ENCODE data around the gene KRTAP3-3.

DNA sequence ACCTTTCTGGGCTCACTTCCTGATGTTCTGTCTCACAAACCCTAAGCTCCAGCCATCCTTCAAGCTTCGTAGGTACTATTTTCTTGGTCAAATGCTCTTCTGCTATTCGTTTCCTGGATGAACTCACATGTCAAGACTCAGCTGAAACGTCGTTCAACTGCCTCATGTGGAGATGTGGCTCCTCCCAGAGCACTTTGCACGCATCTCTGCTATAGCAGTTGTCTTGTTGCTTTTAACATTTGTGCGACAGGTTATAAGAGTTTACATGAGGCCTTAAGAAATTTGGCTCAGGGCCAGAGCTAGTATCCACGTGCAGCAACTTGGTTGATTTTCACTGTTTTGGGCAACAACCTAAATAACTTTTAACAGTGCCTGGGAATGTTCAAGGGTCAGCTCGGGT is 7.0 kb downstream of the KRTAP3-3 start:
- TF ChIP-seq, protein P1, sequence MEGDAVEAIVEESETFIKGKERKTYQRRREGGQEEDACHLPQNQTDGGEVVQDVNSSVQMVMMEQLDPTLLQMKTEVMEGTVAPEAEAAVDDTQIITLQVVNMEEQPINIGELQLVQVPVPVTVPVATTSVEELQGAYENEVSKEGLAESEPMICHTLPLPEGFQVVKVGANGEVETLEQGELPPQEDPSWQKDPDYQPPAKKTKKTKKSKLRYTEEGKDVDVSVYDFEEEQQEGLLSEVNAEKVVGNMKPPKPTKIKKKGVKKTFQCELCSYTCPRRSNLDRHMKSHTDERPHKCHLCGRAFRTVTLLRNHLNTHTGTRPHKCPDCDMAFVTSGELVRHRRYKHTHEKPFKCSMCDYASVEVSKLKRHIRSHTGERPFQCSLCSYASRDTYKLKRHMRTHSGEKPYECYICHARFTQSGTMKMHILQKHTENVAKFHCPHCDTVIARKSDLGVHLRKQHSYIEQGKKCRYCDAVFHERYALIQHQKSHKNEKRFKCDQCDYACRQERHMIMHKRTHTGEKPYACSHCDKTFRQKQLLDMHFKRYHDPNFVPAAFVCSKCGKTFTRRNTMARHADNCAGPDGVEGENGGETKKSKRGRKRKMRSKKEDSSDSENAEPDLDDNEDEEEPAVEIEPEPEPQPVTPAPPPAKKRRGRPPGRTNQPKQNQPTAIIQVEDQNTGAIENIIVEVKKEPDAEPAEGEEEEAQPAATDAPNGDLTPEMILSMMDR (IDR thresholded peaks at IDR 0.05), result no peak
- TF ChIP-seq EP300 (IDR thresholded peaks at IDR 0.05) (no peak), POLR2A (IDR thresholded peaks at IDR 0.05) (no peak)
